NCI-H1092 treated with DMSO at 0.1 percent for 48 hours (cell line): Measurements from ENCODE around the gene SLC2A2.
"Not testable (repeated sequence)": the region's sequence is repeated elsewhere in the genome, so short reads cannot be mapped to it uniquely, and the experiment has no call there.

ENCODE experiments used
- DNase-seq: peaks from one replicate; lab custom pipeline; 2025; lab: John Stamatoyannopoulos, UW

The SLC2A2 gene

GRCh38 chr3:170985304-170985703, 41.2 kb downstream of the SLC2A2 start:
- no peak for DNase-seq

- DNase-seq, result no peak
Observed at GRCh38 chr3:170982733-170983132, 43.8 kb downstream of the SLC2A2 start.

GRCh38 chr3:170980399-170980798, 46.1 kb downstream of the SLC2A2 start:
- DNase-seq, result no peak

- DNase-seq, result no peak
Observed at GRCh38 chr3:170977949-170978745, 48.4 kb downstream of the SLC2A2 start.

GRCh38 chr3:170976190-170976519, 50.4 kb downstream of the SLC2A2 start:
- no peak for DNase-seq

- no peak for DNase-seq
Observed at GRCh38 chr3:170975283-170976189, 51.0 kb downstream of the SLC2A2 start.

GRCh38 chr3:170974872-170975271, 51.6 kb downstream of the SLC2A2 start:
- no peak for DNase-seq

GRCh38 chr3:170972917-170973316, 53.6 kb downstream of the SLC2A2 start:
- DNase-seq, result not testable (repeated sequence)

- no peak for DNase-seq
Observed at GRCh38 chr3:170967126-170967525, 59.4 kb downstream of the SLC2A2 start.

GRCh38 chr3:170966495-170966894, 60.0 kb downstream of the SLC2A2 start:
- no peak for DNase-seq

GRCh38 chr3:170962411-170962810, 64.1 kb downstream of the SLC2A2 start:
- no peak for DNase-seq

- DNase-seq, result peak; percentile 37
Observed at GRCh38 chr3:170961616-170962400, 64.7 kb downstream of the SLC2A2 start.

- DNase-seq, result no peak
Observed at GRCh38 chr3:170959457-170959856, 67.1 kb downstream of the SLC2A2 start.

- no peak for DNase-seq
Observed at GRCh38 chr3:170956647-170957046, 69.9 kb downstream of the SLC2A2 start.

GRCh38 chr3:170953736-170954135, 72.8 kb downstream of the SLC2A2 start:
- no peak for DNase-seq

GRCh38 chr3:170953229-170953628, 73.3 kb downstream of the SLC2A2 start:
- DNase-seq, result no peak

GRCh38 chr3:170949211-170949610, 77.3 kb downstream of the SLC2A2 start:
- no peak for DNase-seq

GRCh38 chr3:170947018-170947769, 79.3 kb downstream of the SLC2A2 start:
- DNase-seq, result no peak
